Epithelial cell of prostate (primary cell): Measurements from ENCODE around the gene FAM228B.
A peak's percentile ranks its signal among the peaks of the same experiment; 100 is the strongest.
"Not testable (repeated sequence)": the region's sequence is repeated elsewhere in the genome, so short reads cannot be mapped to it uniquely, and the experiment has no call there.

Source experiments
- DNase-seq: peaks from one replicate; pipeline ENCODE4 v3.0.0-alpha.2; 2011; ENCODE audit warnings: low read depth, low spot score
- H3K27ac ChIP-seq: fragments of 450-650 bp; 2 replicates; pipeline ENCODE4 v1.5.1; 2017; ENCODE audit warnings: mild to moderate bottlenecking

The FAM228B gene

GRCh38 chr2:24100732-24101131, 22.5 kb upstream of the FAM228B start:
- H3K27ac ChIP-seq, DNase-seq: not testable (repeated sequence)

- DNase-seq: no peak
- H3K27ac ChIP-seq: no peak overlapping the region
Measured at GRCh38 chr2:24101992-24102391, 21.3 kb upstream of the FAM228B start.

GRCh38 chr2:24102677-24103076, 20.6 kb upstream of the FAM228B start:
- no peak overlapping the region for H3K27ac ChIP-seq
- no peak for DNase-seq

- no peak overlapping the region for H3K27ac ChIP-seq
- DNase-seq: no peak
Measured at GRCh38 chr2:24104110-24104650, 19.1 kb upstream of the FAM228B start.

- no peak overlapping the region for H3K27ac ChIP-seq
- no peak for DNase-seq
Measured at GRCh38 chr2:24104906-24105305, 18.4 kb upstream of the FAM228B start.

GRCh38 chr2:24105816-24106215, 17.5 kb upstream of the FAM228B start:
- no peak for DNase-seq
- H3K27ac ChIP-seq: no peak overlapping the region

GRCh38 chr2:24106786-24107185, 16.5 kb upstream of the FAM228B start:
- DNase-seq: no peak
- H3K27ac ChIP-seq: no peak overlapping the region

- DNase-seq: no peak
- H3K27ac ChIP-seq: no peak overlapping the region
Measured at GRCh38 chr2:24107336-24107735, 15.9 kb upstream of the FAM228B start.

GRCh38 chr2:24109431-24109830, 13.8 kb upstream of the FAM228B start:
- not testable (repeated sequence) for DNase-seq
- H3K27ac ChIP-seq: peak overlapping the region; percentile 44

- no peak for DNase-seq
- peak overlapping the region; percentile 72 for H3K27ac ChIP-seq
Measured at GRCh38 chr2:24110660-24111303, 12.5 kb upstream of the FAM228B start.

GRCh38 chr2:24111407-24111901, 11.8 kb upstream of the FAM228B start:
- H3K27ac ChIP-seq: peak overlapping the region; percentile 72
- no peak for DNase-seq

- no peak for DNase-seq
- H3K27ac ChIP-seq: peak overlapping the region; percentile 59
Measured at GRCh38 chr2:24115057-24115456, 8.2 kb upstream of the FAM228B start.

GRCh38 chr2:24117902-24118301, 5.4 kb upstream of the FAM228B start:
- H3K27ac ChIP-seq: peak overlapping the region; percentile 30
- no peak for DNase-seq

GRCh38 chr2:24121066-24121465, 2.2 kb upstream of the FAM228B start:
- DNase-seq: no peak
- no peak overlapping the region for H3K27ac ChIP-seq

- H3K27ac ChIP-seq: no peak overlapping the region
- no peak for DNase-seq
Measured at GRCh38 chr2:24121469-24121868, 1.8 kb upstream of the FAM228B start.

- H3K27ac ChIP-seq: peak overlapping the region; percentile 64
- no peak for DNase-seq
Measured at GRCh38 chr2:24122366-24123194, 689 bp upstream of the FAM228B start.

GRCh38 chr2:24123922-24124580, 782 bp downstream of the FAM228B start:
- no peak for DNase-seq
- H3K27ac ChIP-seq: peak overlapping the region; percentile 64

GRCh38 chr2:24125956-24126355, 2.7 kb downstream of the FAM228B start:
- no peak overlapping the region for H3K27ac ChIP-seq
- no peak for DNase-seq

- DNase-seq: no peak
- no peak overlapping the region for H3K27ac ChIP-seq
Measured at GRCh38 chr2:24132543-24132942, 9.3 kb downstream of the FAM228B start.

GRCh38 chr2:24140305-24140704, 17.0 kb downstream of the FAM228B start:
- DNase-seq: not testable (repeated sequence)

GRCh38 chr2:24147364-24147763, 24.1 kb downstream of the FAM228B start:
- no peak for DNase-seq
- H3K27ac ChIP-seq: no peak overlapping the region

More at GRCh38 chr2:24140305-24140704, 17.0 kb downstream of the FAM228B start:
- not testable (repeated sequence) for H3K27ac ChIP-seq
